Stimulated activated CD4-positive, alpha-beta T cell treated with anti-CD3 and anti-CD28 coated beads, Interleukin-2, amount 100 ng/mL, for 48 hours (primary cell): ENCODE results near the gene CTXN3.
"Not testable (repeated sequence)": the region's sequence is repeated elsewhere in the genome, so short reads cannot be mapped to it uniquely, and the experiment has no call there.

Experiments
- DNase-seq, 2 donors: peaks; one replicate each; pipeline ENCODE4 v3.0.0-alpha.2; 2020

The CTXN3 gene

GRCh38 chr5:127652952-127653611 lies 4.2 kb downstream of the CTXN3 start:
- DNase-seq = no peak

- DNase-seq = no peak
These were observed 7.9 kb downstream of the CTXN3 start for GRCh38 chr5:127656825-127657224.

- no peak for DNase-seq
These were observed 11.3 kb downstream of the CTXN3 start for GRCh38 chr5:127660047-127660733.

GRCh38 chr5:127664093-127664492 lies 15.2 kb downstream of the CTXN3 start:
- DNase-seq = no peak

GRCh38 chr5:127665641-127666040 lies 16.8 kb downstream of the CTXN3 start:
- no peak for DNase-seq

- no peak for DNase-seq
These were observed 17.3 kb downstream of the CTXN3 start for GRCh38 chr5:127666043-127666716.

- DNase-seq = no peak
These were observed 19.0 kb downstream of the CTXN3 start for GRCh38 chr5:127667926-127668325.

GRCh38 chr5:127671218-127671617 lies 22.3 kb downstream of the CTXN3 start:
- DNase-seq = no peak

- DNase-seq = no peak
These were observed 24.4 kb downstream of the CTXN3 start for GRCh38 chr5:127673117-127673800.

- DNase-seq = not testable (repeated sequence)
These were observed 28.1 kb downstream of the CTXN3 start for GRCh38 chr5:127676951-127677350.

- not testable (repeated sequence) for DNase-seq
These were observed 30.9 kb downstream of the CTXN3 start for GRCh38 chr5:127679691-127680330.

- no peak for DNase-seq
These were observed 31.7 kb downstream of the CTXN3 start for GRCh38 chr5:127680595-127680994.

- DNase-seq = no peak
These were observed 34.1 kb downstream of the CTXN3 start for GRCh38 chr5:127683008-127683407.

- DNase-seq = no peak
These were observed 36.0 kb downstream of the CTXN3 start for GRCh38 chr5:127684726-127685467.

GRCh38 chr5:127685662-127686061 lies 36.8 kb downstream of the CTXN3 start:
- no peak for DNase-seq

GRCh38 chr5:127686424-127686823 lies 37.5 kb downstream of the CTXN3 start:
- DNase-seq = no peak

- DNase-seq = no peak
These were observed 45.8 kb downstream of the CTXN3 start for GRCh38 chr5:127694518-127695171.

GRCh38 chr5:127695346-127695745 lies 46.5 kb downstream of the CTXN3 start:
- no peak for DNase-seq

- no peak for DNase-seq
These were observed 47.8 kb downstream of the CTXN3 start for GRCh38 chr5:127696683-127697082.

- DNase-seq = no peak
These were observed 49.2 kb downstream of the CTXN3 start for GRCh38 chr5:127697894-127698600.

GRCh38 chr5:127699416-127699815 lies 50.5 kb downstream of the CTXN3 start:
- DNase-seq = no peak
